Brain microvascular endothelial cell (primary cell): ENCODE measurements around the gene ACO2.
"Not testable (repeated sequence)": the region's sequence is repeated elsewhere in the genome, so short reads cannot be mapped to it uniquely, and the experiment has no call there.

Source experiments
- DNase-seq: peaks from one replicate; pipeline ENCODE4 v3.0.0-alpha.2; 2020
- H3K27ac ChIP-seq: fragments of 250-450 bp; sonication (Bioruptor Pico); 2 replicates; pipeline ENCODE4 v1.5.1; 2020; ENCODE audit warnings: mild to moderate bottlenecking, moderate library complexity
- H3K27me3 ChIP-seq: fragments of 250-450 bp; sonication (Bioruptor Pico); replicated peaks from 2 replicates; pipeline ENCODE4 v1.5.1; 2020; ENCODE audit warnings: mild to moderate bottlenecking
- H3K36me3 ChIP-seq: fragments of 250-450 bp; sonication (Bioruptor Pico); replicated peaks from 2 replicates; pipeline ENCODE4 v1.5.1; 2020; ENCODE audit warnings: mild to moderate bottlenecking
- H3K4me3 ChIP-seq: 2 replicates; pipeline ENCODE4 v1.5.1; 2011; ENCODE audit warnings: low read depth, mild to moderate bottlenecking, control low read depth, low read length, moderate library complexity
- CTCF ChIP-seq: IDR thresholded peaks from 2 replicates; pipeline ENCODE4 v1.5.1; 2011; ENCODE audit warnings: low read depth, mild to moderate bottlenecking, moderate library complexity, low read length, control low read depth, inconsistent platforms; ENCODE audit errors: missing control alignments
- in situ Hi-C: cut with HindIII; loops from 2 replicates; pipeline ENCODE4 v1.10.0; 2017; ENCODE audit warnings: low sequenced_read_pairs, low pct_ligation_motif_present

The ACO2 gene

GRCh38 chr22:41435560-41435959 is 33.4 kb upstream of the ACO2 start:
- no peak overlapping the region for H3K27ac ChIP-seq
- in situ Hi-C loops: no loop called here
- no peaks in the 10 kb centered on the region for H3K27me3 ChIP-seq
- DNase-seq: no peak
- no peak for TF ChIP-seq CTCF
- H3K36me3 ChIP-seq: peaks cover 55% of the 10 kb centered on the region
- H3K4me3 ChIP-seq: no peak overlapping the region

GRCh38 chr22:41436322-41437113 is 32.4 kb upstream of the ACO2 start:
- no peak for TF ChIP-seq CTCF
- Histone ChIP-seq H3K4me3 (no peak overlapping the region), H3K27me3 (no peaks in the 10 kb centered on the region), H3K27ac (no peak overlapping the region), H3K36me3 (peaks cover 60% of the 10 kb centered on the region)
- no peak for DNase-seq
- in situ Hi-C loops: no loop called here

- H3K4me3 ChIP-seq: no peak overlapping the region
- in situ Hi-C loops: no loop called here
- no peak for TF ChIP-seq CTCF
- no peaks in the 10 kb centered on the region for H3K27me3 ChIP-seq
- peaks cover 62% of the 10 kb centered on the region for H3K36me3 ChIP-seq
- no peak overlapping the region for H3K27ac ChIP-seq
- DNase-seq: no peak
These were observed 31.7 kb upstream of the ACO2 start for GRCh38 chr22:41437198-41437597.

GRCh38 chr22:41440511-41440910 is 28.4 kb upstream of the ACO2 start:
- H3K4me3 ChIP-seq, in situ Hi-C loops, H3K27me3 ChIP-seq, DNase-seq, H3K27ac ChIP-seq: not testable (repeated sequence)
- peaks cover 47% of the 10 kb centered on the region for H3K36me3 ChIP-seq

GRCh38 chr22:41442240-41442792 is 26.6 kb upstream of the ACO2 start:
- TF ChIP-seq CTCF: no peak
- Histone ChIP-seq H3K4me3 (no peak overlapping the region), H3K36me3 (peaks cover 29% of the 10 kb centered on the region), H3K27me3 (no peaks in the 10 kb centered on the region), H3K27ac (no peak overlapping the region)
- in situ Hi-C loops: no loop called here
- DNase-seq: no peak

- in situ Hi-C loops: no loop called here
- peak; percentile 92 for DNase-seq
- Histone ChIP-seq H3K36me3 (peaks cover 16% of the 10 kb centered on the region), H3K4me3 (peak overlapping the region; percentile 95), H3K27ac (peak overlapping the region; percentile 36), H3K27me3 (no peaks in the 10 kb centered on the region)
- TF ChIP-seq CTCF: no peak
These were observed 24.4 kb upstream of the ACO2 start for GRCh38 chr22:41444360-41445128.
